Smooth muscle cell (in vitro differentiated cells): Measurements from ENCODE around the gene ARL16. TPM values are rescaled to one million over a fixed set of nuclear protein-coding genes. Genes with fewer than 3 reads are reported as not detected.

Experiments used
- DNase-seq: peaks from one replicate; lab custom pipeline; 2025; ENCODE audit not compliant: unreplicated experiment; lab: John Stamatoyannopoulos, UW
- H2AFZ ChIP-seq: fragments of 200-600 bp; sonication (generic); 2 replicates; pipeline ENCODE4 v1.6.0; 2016; ENCODE audit warnings: antibody characterized with exemption, low read depth, mild to moderate bottlenecking
- H3F3A ChIP-seq: fragments of 200-600 bp; sonication (generic); 2 replicates; pipeline ENCODE4 v1.6.0; 2017; ENCODE audit warnings: antibody characterized with exemption, low read depth
- H3K27ac ChIP-seq: fragments of 200-600 bp; sonication (generic); 2 replicates; pipeline ENCODE4 v1.5.1; 2016; ENCODE audit warnings: low read depth, mild to moderate bottlenecking
- H3K27me3 ChIP-seq: fragments of 200-600 bp; sonication (generic); 2 replicates; pipeline ENCODE4 v1.6.1; 2016; ENCODE audit warnings: low read depth, mild to moderate bottlenecking
- H3K36me3 ChIP-seq: fragments of 200-600 bp; sonication (generic); 2 replicates; pipeline ENCODE4 v1.5.1; 2016; ENCODE audit warnings: low read depth
- H3K4me1 ChIP-seq: fragments of 200-600 bp; sonication (generic); 2 replicates; pipeline ENCODE4 v1.5.1; 2016; ENCODE audit warnings: low read depth
- H3K4me2 ChIP-seq: fragments of 200-600 bp; sonication (generic); 2 replicates; pipeline ENCODE4 v1.6.0; 2016; ENCODE audit warnings: mild to moderate bottlenecking
- H3K4me3 ChIP-seq: fragments of 200-600 bp; sonication (generic); 2 replicates; pipeline ENCODE4 v1.5.1; 2016; ENCODE audit warnings: mild to moderate bottlenecking
- H3K79me2 ChIP-seq: fragments of 200-600 bp; sonication (generic); 2 replicates; pipeline ENCODE4 v1.6.0; 2016; ENCODE audit warnings: low read depth, mild to moderate bottlenecking
- H3K9ac ChIP-seq: fragments of 200-600 bp; sonication (generic); 2 replicates; pipeline ENCODE4 v1.6.0; 2016; ENCODE audit warnings: low read depth
- H3K9me3 ChIP-seq: fragments of 200-600 bp; sonication (generic); replicated peaks from 2 replicates; pipeline ENCODE4 v1.5.1; 2016; ENCODE audit warnings: low read depth
- H4K20me1 ChIP-seq: fragments of 200-600 bp; sonication (generic); 2 replicates; pipeline ENCODE4 v1.6.0; 2016; ENCODE audit warnings: low read depth
- WGBS: methylation state at CpG from one replicate; pipeline ENCODE4 v1.1.7; 2016; ENCODE audit warnings: low lambda C conversion rate; 5-methylcytosine and 5-hydroxymethylcytosine counted together
- polyA plus RNA-seq: library from polyadenylated mRNA; unstranded; fragments of >200 nt; fragmentation: Nextera tagmentation; extraction: Ambion mirVana; gene quantifications from 2 replicates; pipeline ENCODE4 v1.2.1, GENCODE V29; 2016
- total RNA-seq: library from RNA; depleted of rRNA; stranded (reverse); fragments of >200 nt; gene quantifications from 2 replicates; pipeline ENCODE4 v1.2.3, GENCODE V29; 2014
- TF ChIP-seq, protein P1 (sequence below): fragments of 200-600 bp; sonication (generic); IDR thresholded peaks from 2 replicates; pipeline ENCODE4 v1.5.1; 2017; ENCODE audit warnings: borderline replicate concordance, mild to moderate bottlenecking, antibody characterized with exemption; ENCODE audit not compliant: insufficient read depth, poor library complexity, severe bottlenecking

ARL16 gene
- total and polyA plus RNA-seq, 2 experiments from 2014 or later: 22.3 to 62.1 TPM

DNA sequence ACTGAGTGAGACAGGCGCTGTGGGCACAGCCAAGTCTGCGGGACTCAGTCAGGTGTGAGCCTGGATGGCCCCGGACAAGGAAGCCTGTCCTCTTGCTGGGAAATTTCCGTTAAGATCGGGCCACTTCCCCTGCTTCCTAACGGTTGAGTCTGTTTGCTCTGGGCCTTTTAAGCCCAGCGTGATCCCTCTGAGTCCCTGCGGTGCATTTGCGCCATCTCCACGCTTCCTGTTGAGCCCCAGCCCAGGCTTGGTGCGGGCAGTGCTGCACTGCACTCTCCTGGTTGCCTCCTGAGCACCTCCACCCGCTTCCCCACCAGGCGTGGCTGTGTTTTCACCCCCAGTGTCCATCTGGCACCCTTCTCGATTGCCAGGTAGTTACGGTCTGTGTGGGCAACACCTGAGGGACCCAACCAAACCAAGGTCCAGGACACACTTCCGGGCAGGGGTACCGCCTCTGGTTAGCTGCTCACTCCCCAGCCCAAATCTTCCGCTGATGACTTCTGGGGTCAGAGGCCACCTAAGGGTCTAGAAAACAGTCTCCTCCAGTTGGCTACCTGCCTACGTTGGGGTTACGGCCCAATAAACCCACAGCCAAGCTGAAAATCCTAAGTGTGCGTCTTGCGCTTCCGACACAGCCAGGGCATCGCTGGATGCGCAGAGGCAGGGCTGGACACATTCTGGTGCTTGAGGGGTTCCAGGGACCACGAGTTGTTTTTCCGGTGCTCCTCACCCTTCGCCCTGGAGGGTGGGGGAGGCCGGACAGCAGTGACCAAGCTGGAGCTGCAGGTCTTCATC lies 27.1 kb upstream of the ARL16 start:
- Histone ChIP-seq H3K4me3 (peak overlapping the region; percentile 71), H3K9ac (no peak overlapping the region), H4K20me1 (no peaks in the 10 kb centered on the region), H3K4me2 (peak overlapping the region; percentile 98), H3F3A (peaks cover 5% of the 10 kb centered on the region), H3K36me3 (no peaks in the 10 kb centered on the region), H3K27ac (no peak overlapping the region), H3K79me2 (no peaks in the 10 kb centered on the region), H3K9me3 (no peaks in the 10 kb centered on the region), H3K4me1 (peaks cover 27% of the 10 kb centered on the region), H2AFZ (no peak overlapping the region), H3K27me3 (no peaks in the 10 kb centered on the region)
- 19% methylated on average over 29 of the region's 29 CpGs for WGBS
- no peak for DNase-seq
- TF ChIP-seq, protein P1, sequence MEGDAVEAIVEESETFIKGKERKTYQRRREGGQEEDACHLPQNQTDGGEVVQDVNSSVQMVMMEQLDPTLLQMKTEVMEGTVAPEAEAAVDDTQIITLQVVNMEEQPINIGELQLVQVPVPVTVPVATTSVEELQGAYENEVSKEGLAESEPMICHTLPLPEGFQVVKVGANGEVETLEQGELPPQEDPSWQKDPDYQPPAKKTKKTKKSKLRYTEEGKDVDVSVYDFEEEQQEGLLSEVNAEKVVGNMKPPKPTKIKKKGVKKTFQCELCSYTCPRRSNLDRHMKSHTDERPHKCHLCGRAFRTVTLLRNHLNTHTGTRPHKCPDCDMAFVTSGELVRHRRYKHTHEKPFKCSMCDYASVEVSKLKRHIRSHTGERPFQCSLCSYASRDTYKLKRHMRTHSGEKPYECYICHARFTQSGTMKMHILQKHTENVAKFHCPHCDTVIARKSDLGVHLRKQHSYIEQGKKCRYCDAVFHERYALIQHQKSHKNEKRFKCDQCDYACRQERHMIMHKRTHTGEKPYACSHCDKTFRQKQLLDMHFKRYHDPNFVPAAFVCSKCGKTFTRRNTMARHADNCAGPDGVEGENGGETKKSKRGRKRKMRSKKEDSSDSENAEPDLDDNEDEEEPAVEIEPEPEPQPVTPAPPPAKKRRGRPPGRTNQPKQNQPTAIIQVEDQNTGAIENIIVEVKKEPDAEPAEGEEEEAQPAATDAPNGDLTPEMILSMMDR: no peak

DNA sequence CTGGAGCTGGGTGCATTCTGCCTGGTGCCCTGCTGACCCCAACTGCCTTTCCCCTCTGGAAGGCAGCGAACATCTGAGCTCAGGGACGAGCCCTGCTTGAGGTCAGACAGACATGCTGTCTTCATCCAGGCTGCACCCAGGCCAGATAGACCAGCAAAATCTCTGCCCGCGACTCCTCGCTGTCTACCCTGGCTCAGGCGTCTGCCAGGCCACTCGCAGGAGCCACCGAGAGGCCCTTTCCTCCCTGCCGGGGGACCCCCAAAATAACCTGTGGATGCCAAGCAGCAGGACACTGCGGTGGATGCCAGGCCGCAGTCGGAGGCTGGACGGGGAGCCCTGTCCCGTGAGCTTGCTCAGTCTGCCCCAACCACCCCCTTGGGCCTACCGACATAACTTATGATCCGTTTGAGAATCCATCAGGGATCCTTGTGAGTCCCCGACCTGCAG lies 25.2 kb upstream of the ARL16 start:
- Histone ChIP-seq H3K79me2 (peaks cover 11% of the 10 kb centered on the region), H3K36me3 (no peaks in the 10 kb centered on the region), H3F3A (peaks cover 5% of the 10 kb centered on the region), H3K27ac (no peak overlapping the region), H3K9me3 (no peaks in the 10 kb centered on the region), H3K27me3 (no peaks in the 10 kb centered on the region), H3K4me3 (no peak overlapping the region), H3K4me1 (peaks cover 33% of the 10 kb centered on the region), H2AFZ (no peak overlapping the region), H3K4me2 (no peak overlapping the region), H3K9ac (no peak overlapping the region), H4K20me1 (no peaks in the 10 kb centered on the region)
- TF ChIP-seq, protein P1: no peak
- DNase-seq: no peak
- 96% methylated on average over 17 of the region's 17 CpGs for WGBS

DNA sequence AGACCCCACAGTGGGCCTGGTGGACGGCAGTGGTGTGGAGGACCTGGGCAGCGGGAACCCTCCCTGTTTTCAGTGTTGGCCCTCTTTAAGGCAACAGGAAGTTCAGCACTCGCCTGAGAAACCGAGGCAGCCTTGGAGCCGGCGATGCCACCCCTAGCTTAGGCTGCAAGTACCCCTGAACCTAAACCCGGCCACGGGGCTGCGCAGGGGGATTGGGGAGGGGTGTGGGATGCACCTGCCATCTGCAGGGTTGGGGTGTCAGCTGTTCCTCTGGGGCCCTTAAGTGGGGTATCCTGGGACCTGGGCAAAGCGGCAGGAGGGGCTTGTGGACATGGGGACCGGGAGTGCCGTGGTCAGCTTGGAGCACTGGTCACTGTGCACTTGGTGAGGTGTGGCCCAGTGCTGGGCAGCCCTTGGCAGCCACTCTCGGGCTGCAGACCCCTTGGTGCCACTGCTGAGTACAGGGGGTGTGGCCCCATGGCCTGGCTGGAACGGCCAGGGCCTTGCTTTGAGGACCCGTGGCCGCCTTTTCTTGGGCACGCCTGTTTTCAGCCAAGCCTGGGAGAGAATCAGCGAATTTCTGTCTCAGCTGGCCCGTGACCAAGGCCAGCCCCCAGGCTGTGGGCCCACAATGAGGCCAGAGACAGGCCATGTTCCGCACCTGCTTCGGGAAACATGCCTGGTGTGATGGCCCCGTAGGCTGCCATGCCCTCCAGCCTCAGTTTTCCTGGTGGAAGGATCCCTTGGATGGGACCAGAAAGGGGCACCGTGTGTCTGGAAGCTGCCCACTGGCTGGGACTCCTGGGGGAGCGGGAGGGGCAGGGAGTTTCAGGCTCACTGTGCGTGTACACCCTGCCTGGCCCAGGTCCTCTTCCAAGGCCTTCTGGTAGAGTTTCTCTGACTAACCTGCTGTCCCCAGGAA lies 24.4 kb upstream of the ARL16 start:
- WGBS: 98% methylated on average over 23 of the region's 25 CpGs
- Histone ChIP-seq H3K36me3 (no peaks in the 10 kb centered on the region), H3K4me3 (no peak overlapping the region), H3K79me2 (peaks cover 17% of the 10 kb centered on the region), H2AFZ (no peak overlapping the region), H3K9me3 (no peaks in the 10 kb centered on the region), H4K20me1 (no peaks in the 10 kb centered on the region), H3K4me1 (peaks cover 27% of the 10 kb centered on the region), H3K27me3 (no peaks in the 10 kb centered on the region), H3K9ac (no peak overlapping the region), H3K4me2 (no peak overlapping the region), H3K27ac (no peak overlapping the region), H3F3A (peaks cover 5% of the 10 kb centered on the region)
- TF ChIP-seq, protein P1: no peak
- DNase-seq: no peak
